Lung (tissue), 12 donors: ENCODE data around the gene NUDT19. TPM values are rescaled to one million over a fixed set of nuclear protein-coding genes. Genes with fewer than 3 reads are reported as not detected.

Experiments
- ATAC-seq: fragments of 200-7000 bp; cut with Tn5 transposase; one replicate; pipeline ENCODE4 v1.9.1; 2020; ENCODE audit warnings: moderate number of reproducible peaks; ENCODE audit not compliant: insufficient read depth, low FRiP score
- DNase-seq, 3 donors: peaks; one replicate each; pipeline ENCODE4 v3.0.0-alpha.2; 2013 to 2017
- H3K27ac ChIP-seq, 2 donors: one replicate each; pipeline ENCODE4 v1.5.1; 2013; ENCODE audit warnings: mild to moderate bottlenecking in 2 of 2, moderate library complexity in 2 of 2, control low read depth in 1 of 2, inconsistent platforms in 1 of 2, low read depth in 1 of 2, low read length in 1 of 2
- H3K27me3 ChIP-seq, 3 donors: one replicate each; pipeline ENCODE4 v1.5.1; 2013; ENCODE audit warnings: low read length in 2 of 3; ENCODE audit not compliant: control insufficient read depth in 3 of 3, insufficient read depth in 3 of 3
- H3K36me3 ChIP-seq, 4 donors: one replicate each; pipeline ENCODE4 v1.5.1; 2013; ENCODE audit warnings: low read length in 4 of 4, mild to moderate bottlenecking in 1 of 4, moderate library complexity in 1 of 4; ENCODE audit not compliant: control insufficient read depth in 4 of 4, insufficient read depth in 4 of 4
- H3K4me1 ChIP-seq, 5 donors: one replicate each; pipeline ENCODE4 v1.5.1; 2013; ENCODE audit warnings: low read length in 5 of 5, mild to moderate bottlenecking in 2 of 5, moderate library complexity in 1 of 5; ENCODE audit not compliant: control insufficient read depth in 5 of 5, insufficient read depth in 5 of 5
- H3K4me3 ChIP-seq: one replicate; pipeline ENCODE4 v1.5.1; 2013; ENCODE audit warnings: mild to moderate bottlenecking, control low read depth, moderate library complexity
- H3K9ac ChIP-seq, 2 donors: one replicate each; pipeline ENCODE4 v1.5.1; 2013; ENCODE audit warnings: low read length in 2 of 2, control low read depth in 1 of 2; ENCODE audit not compliant: insufficient read depth in 1 of 2
- H3K9me3 ChIP-seq, 4 donors: one replicate each; pipeline ENCODE4 v1.5.1; 2013; ENCODE audit warnings: low read length in 3 of 4, mild to moderate bottlenecking in 1 of 4, moderate library complexity in 1 of 4; ENCODE audit not compliant: control insufficient read depth in 4 of 4, insufficient read depth in 3 of 4
- CTCF ChIP-seq: IDR thresholded peaks from 2 replicates; pipeline ENCODE4 v1.5.1; 2012; ENCODE audit warnings: mild to moderate bottlenecking; ENCODE audit errors: control extremely low read depth, extremely low read depth
- WGBS, 2 donors: extraction: QIAGEN DNeasy Blood & Tissue Kit; methylation state at CpG; one replicate each; pipeline ENCODE4 v1.1.7; 2013; 5-methylcytosine and 5-hydroxymethylcytosine counted together
- polyA plus RNA-seq, 2 donors: library from polyadenylated mRNA; stranded (reverse); fragments of 200-250 nt; gene quantifications; one replicate each; pipeline ENCODE4 v1.2.1, GENCODE V29; 2013
- total RNA-seq, 2 donors: library from RNA; depleted of rRNA in 1 of 2; stranded (reverse); fragments of >200 nt in 1 of 2; gene quantifications; one replicate each; pipeline ENCODE4 v1.2.1, GENCODE V29; 2014 to 2021
- donor health status: control.
- donor health status: control.
- donor health status: Bipolar disorder and iron deficiency.
- donor health status: healthy.
- donor health status: DM: yes; HTN: yes; CAD: no.

The NUDT19 gene
- total and polyA plus RNA-seq, 4 donors: 7.5 to 20.1 (median 12.2) TPM

- TF ChIP-seq CTCF: no peak
- H3K9me3 ChIP-seq: no peaks in the 10 kb centered on the region
- no peak for ATAC-seq
- H3K36me3 ChIP-seq: no peaks in the 10 kb centered on the region
- no peaks in the 10 kb centered on the region for H3K27me3 ChIP-seq
- DNase-seq: no peak
- H3K4me3 ChIP-seq: no peak overlapping the region
- H3K4me1 ChIP-seq: peaks cover 0 to 14% (median 5%) of the 10 kb centered on the region in 5 donors
- 85 to 90% methylated on average over 4 of the region's 4 CpGs for WGBS, 2 donors
- H3K27ac ChIP-seq: no peak overlapping the region
- no peak overlapping the region for H3K9ac ChIP-seq
Observed at GRCh38 chr19:32687681-32688080, 3.9 kb upstream of the NUDT19 start.

- 52 to 78% methylated on average over 1 of the region's 1 CpG for WGBS, 2 donors
- no peaks in the 10 kb centered on the region for H3K27me3 ChIP-seq
- H3K36me3 ChIP-seq: no peaks in the 10 kb centered on the region
- no peak for TF ChIP-seq CTCF
- H3K27ac ChIP-seq: no peak overlapping the region
- ATAC-seq: no peak
- H3K4me3 ChIP-seq: no peak overlapping the region
- no peak overlapping the region for H3K9ac ChIP-seq
- DNase-seq: peak in 1 of 3 donors; percentile 12
- no peaks in the 10 kb centered on the region for H3K9me3 ChIP-seq
- H3K4me1 ChIP-seq: peaks cover 3 to 18% (median 10%) of the 10 kb centered on the region in 5 donors
Observed at GRCh38 chr19:32688311-32688710, 3.3 kb upstream of the NUDT19 start.

- 2% methylated on average over 80 to 93 of the region's 93 CpGs for WGBS, 2 donors
- Histone ChIP-seq H3K36me3 (peaks cover 0 to 13% (median under 1%) of the 10 kb centered on the region in 4 donors), H3K4me1 (peaks cover 3 to 23% (median 18%) of the 10 kb centered on the region in 5 donors), H3K4me3 (peak overlapping the region; percentile 86), H3K27me3 (no peaks in the 10 kb centered on the region), H3K9me3 (no peaks in the 10 kb centered on the region), H3K9ac (peak overlapping the region; percentile 63 to 69), H3K27ac (peak overlapping the region; percentile 94 to 97)
- TF ChIP-seq CTCF: no peak
- peak; percentile 73 for ATAC-seq
- peak; percentile 68 to 77 (median 71) for DNase-seq
Observed at GRCh38 chr19:32691952-32692726, 518 bp downstream of the NUDT19 start.
